ENCODE data around the gene NFATC2. TPM values are rescaled to one million over a fixed set of nuclear protein-coding genes. Genes with fewer than 3 reads are reported as not detected.

Gene NFATC2
- total and polyA plus RNA-seq, 7 donors, result 1.4 to 16.9 (median 5.0) TPM

DNA sequence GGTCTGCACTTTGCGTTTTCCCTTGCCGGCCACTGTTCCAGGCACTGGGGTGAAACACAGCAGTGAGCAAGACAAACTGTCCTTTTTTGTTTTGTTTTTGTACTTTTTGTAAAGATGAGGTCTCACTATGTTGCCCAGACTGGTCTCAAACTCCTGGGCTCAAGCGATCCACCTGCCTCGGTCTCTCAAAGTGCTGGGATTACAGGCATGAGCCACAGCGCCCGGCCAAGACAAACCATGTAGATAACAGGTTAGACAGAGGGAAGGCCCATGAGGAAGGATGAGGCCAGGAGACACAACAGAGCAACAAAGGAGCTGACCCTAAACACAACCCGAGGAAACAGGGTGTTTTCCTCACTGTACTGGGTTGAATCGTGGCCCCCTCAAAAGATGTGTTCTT is 165.4 kb downstream of the NFATC2 start:
- intact Hi-C loops (cut with DNase I), result no loop called here
- DNase-seq, result peak; percentile 30
- TF ChIP-seq, protein P1, sequence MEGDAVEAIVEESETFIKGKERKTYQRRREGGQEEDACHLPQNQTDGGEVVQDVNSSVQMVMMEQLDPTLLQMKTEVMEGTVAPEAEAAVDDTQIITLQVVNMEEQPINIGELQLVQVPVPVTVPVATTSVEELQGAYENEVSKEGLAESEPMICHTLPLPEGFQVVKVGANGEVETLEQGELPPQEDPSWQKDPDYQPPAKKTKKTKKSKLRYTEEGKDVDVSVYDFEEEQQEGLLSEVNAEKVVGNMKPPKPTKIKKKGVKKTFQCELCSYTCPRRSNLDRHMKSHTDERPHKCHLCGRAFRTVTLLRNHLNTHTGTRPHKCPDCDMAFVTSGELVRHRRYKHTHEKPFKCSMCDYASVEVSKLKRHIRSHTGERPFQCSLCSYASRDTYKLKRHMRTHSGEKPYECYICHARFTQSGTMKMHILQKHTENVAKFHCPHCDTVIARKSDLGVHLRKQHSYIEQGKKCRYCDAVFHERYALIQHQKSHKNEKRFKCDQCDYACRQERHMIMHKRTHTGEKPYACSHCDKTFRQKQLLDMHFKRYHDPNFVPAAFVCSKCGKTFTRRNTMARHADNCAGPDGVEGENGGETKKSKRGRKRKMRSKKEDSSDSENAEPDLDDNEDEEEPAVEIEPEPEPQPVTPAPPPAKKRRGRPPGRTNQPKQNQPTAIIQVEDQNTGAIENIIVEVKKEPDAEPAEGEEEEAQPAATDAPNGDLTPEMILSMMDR (IDR thresholded peaks at IDR 0.05), result no peak
- TF ChIP-seq POLR2A (IDR thresholded peaks at IDR 0.05) (no peak), EP300 (IDR thresholded peaks at IDR 0.05) (no peak), POLR2AphosphoS5 (IDR thresholded peaks at IDR 0.05) (no peak)
- peaks cover 0 to 3% (median 0%) of the 10 kb centered on the region in 4 donors for H3K4me1 ChIP-seq
- H3K9me3 ChIP-seq, result no peaks in the 10 kb centered on the region
- H3K36me3 ChIP-seq, result no peaks in the 10 kb centered on the region
- H3K27me3 ChIP-seq, result no peaks in the 10 kb centered on the region
- WGBS, 2 donors, result 93 to 94% methylated on average over 8 of the region's 8 CpGs
- no peak overlapping the region for H3K27ac ChIP-seq
- no peak overlapping the region for H3K4me3 ChIP-seq

DNA sequence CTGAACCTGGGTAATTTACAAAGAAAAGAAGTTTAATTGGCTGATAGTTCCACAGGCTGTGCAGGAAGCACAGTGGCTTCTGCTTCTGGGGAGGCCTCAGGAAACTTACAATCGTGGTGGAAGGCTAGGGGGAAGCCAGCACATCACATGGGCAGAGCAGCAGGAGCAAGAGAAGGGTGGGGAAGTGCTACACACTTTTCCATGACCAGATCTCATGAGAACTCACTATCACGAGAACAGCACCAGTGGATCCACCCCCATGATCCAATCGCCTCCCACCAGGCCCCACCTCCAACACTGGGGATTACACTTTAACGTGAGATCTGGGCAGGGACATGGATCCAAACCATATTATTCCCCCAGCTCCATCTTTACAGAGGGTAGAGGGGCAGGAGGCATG is 166.4 kb downstream of the NFATC2 start:
- Histone ChIP-seq H3K4me3 (no peak overlapping the region), H3K27me3 (no peaks in the 10 kb centered on the region), H3K27ac (no peak overlapping the region), H3K36me3 (no peaks in the 10 kb centered on the region), H3K9me3 (no peaks in the 10 kb centered on the region), H3K4me1 (peaks cover 0 to 3% (median 0%) of the 10 kb centered on the region in 4 donors)
- WGBS, 2 donors, result 61 to 65% methylated on average over 4 of the region's 4 CpGs
- DNase-seq, result no peak
- intact Hi-C loops (cut with DNase I), result no loop called here
- TF ChIP-seq EP300 (IDR thresholded peaks at IDR 0.05) (no peak), POLR2AphosphoS5 (IDR thresholded peaks at IDR 0.05) (no peak), POLR2A (IDR thresholded peaks at IDR 0.05) (no peak)
- TF ChIP-seq, protein P1 (IDR thresholded peaks at IDR 0.05), result no peak

DNA sequence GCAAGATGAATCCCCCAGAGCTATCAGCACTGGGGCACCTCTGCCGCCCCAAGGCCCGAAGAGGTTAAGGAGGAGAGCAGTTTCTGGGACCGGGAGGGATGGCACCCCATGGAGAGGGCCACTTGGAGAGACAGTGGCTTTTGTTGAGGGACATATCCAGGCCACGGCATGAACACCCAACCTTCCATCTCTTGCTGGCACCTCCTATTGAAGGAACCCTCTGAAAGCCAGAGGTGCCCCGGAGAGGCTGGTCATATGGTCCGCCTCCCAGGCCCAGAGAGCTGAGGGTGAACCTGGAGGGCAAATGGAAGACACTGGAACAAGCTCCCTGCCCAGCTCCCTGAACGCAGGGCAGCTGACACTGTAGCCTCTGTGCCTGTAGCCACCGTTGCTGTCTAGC is 167.0 kb downstream of the NFATC2 start:
- H3K9me3 ChIP-seq, result no peaks in the 10 kb centered on the region
- H3K36me3 ChIP-seq, result no peaks in the 10 kb centered on the region
- WGBS, 2 donors, result 85 to 86% methylated on average over 8 of the region's 8 CpGs
- H3K27ac ChIP-seq, result no peak overlapping the region
- no peak overlapping the region for H3K4me3 ChIP-seq
- TF ChIP-seq, protein P1 (IDR thresholded peaks at IDR 0.05), result no peak
- H3K27me3 ChIP-seq, result no peaks in the 10 kb centered on the region
- peak; percentile 40 for DNase-seq
- intact Hi-C loops (cut with DNase I), result no loop called here
- peaks cover 0 to 3% (median 0%) of the 10 kb centered on the region in 4 donors for H3K4me1 ChIP-seq

DNA sequence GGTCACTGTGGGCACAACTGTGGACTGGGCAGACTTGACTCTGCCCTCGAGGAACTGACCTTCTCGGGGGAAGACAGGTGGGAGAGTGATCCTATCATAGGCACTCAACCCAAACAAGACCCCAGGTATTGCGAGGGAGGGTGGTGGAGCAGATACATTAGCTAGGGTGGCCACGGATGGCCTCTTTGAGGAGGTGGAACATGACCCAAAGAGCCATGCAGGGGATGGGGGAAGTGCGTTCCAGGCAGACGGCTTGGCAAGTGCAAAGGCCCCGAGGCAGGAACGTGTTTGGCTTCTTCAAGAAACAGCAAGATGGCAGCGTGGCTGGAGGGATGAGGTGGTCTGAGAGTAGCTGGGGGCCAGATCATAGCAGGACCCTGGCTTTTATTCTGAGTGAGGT is 167.6 kb downstream of the NFATC2 start:
- Histone ChIP-seq H3K27ac (no peak overlapping the region), H3K9me3 (no peaks in the 10 kb centered on the region), H3K4me3 (no peak overlapping the region), H3K27me3 (no peaks in the 10 kb centered on the region), H3K4me1 (peaks cover 0 to 3% (median 0%) of the 10 kb centered on the region in 4 donors), H3K36me3 (no peaks in the 10 kb centered on the region)
- TF ChIP-seq POLR2AphosphoS5 (IDR thresholded peaks at IDR 0.05) (no peak), EP300 (IDR thresholded peaks at IDR 0.05) (no peak), POLR2A (IDR thresholded peaks at IDR 0.05) (no peak)
- TF ChIP-seq, protein P1 (IDR thresholded peaks at IDR 0.05), result no peak
- intact Hi-C loops (cut with DNase I), result no loop called here
- WGBS, 2 donors, result 93 to 94% methylated on average over 9 of the region's 9 CpGs
- DNase-seq, result peak; percentile 52

DNA sequence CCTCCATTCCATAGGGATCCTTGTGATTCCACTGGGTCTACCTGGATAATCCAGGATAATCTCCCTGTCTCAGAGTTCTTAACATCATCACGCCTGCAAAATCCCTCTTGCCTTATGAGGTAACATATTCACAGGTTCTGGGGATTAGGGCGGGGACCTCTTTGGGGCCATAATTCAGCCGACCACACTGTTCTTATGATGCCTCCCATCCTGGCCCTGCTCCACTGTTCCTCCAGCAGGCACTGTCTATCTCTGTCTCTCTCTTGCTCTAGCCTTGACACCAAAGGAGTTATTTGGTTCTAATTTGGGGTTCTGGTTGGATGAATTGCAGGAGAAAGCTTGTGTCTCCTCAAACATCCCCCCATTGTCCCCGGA is 168.1 kb downstream of the NFATC2 start:
- Histone ChIP-seq H3K9me3 (no peaks in the 10 kb centered on the region), H3K36me3 (no peaks in the 10 kb centered on the region), H3K4me1 (peaks cover 0 to 3% (median 0%) of the 10 kb centered on the region in 4 donors), H3K27ac (no peak overlapping the region), H3K4me3 (no peak overlapping the region), H3K27me3 (no peaks in the 10 kb centered on the region)
- 75 to 86% methylated on average over 4 of the region's 4 CpGs for WGBS, 2 donors
- TF ChIP-seq EP300 (IDR thresholded peaks at IDR 0.05), result no peak
- TF ChIP-seq, protein P1 (IDR thresholded peaks at IDR 0.05), result no peak
- no peak for TF ChIP-seq POLR2AphosphoS5 (IDR thresholded peaks at IDR 0.05)
- TF ChIP-seq POLR2A (IDR thresholded peaks at IDR 0.05), result no peak
- peak; percentile 46 for DNase-seq
- intact Hi-C loops (cut with DNase I), result no loop called here
